AG09309 (cell line): ENCODE results near the gene ESR1.
A peak's percentile ranks its signal among the peaks of the same experiment; 100 is the strongest.

Experiments
- DNase-seq: peaks from one replicate; pipeline ENCODE4 v3.0.0-alpha.2; 2010; ENCODE audit warnings: low read depth
- H3K4me3 ChIP-seq: 2 replicates; pipeline ENCODE4 v1.5.1; 2011; ENCODE audit warnings: mild to moderate bottlenecking, low read depth, low read length, moderate library complexity; ENCODE audit not compliant: control insufficient read depth
- CTCF ChIP-seq: IDR thresholded peaks from 2 replicates; pipeline ENCODE4 v1.5.1; 2011; ENCODE audit warnings: mild to moderate bottlenecking, low read depth, low read length, inconsistent platforms; ENCODE audit not compliant: insufficient read depth, control insufficient read depth; ENCODE audit errors: missing control alignments

ESR1 gene

GRCh38 chr6:151807513-151808370 is at the start of gene ESR1:
ESR1 (plus strand) TSS chr6:151807682; CDS start chr6:151807913, 231 bp downstream.
- no peak within 1 kb of the TSS; the same call in 1 of the 2 replicates for H3K4me3 ChIP-seq

GRCh38 chr6:151760486-151760885 is 47.0 kb upstream of the ESR1 start:
- TF ChIP-seq CTCF, result no peak
- DNase-seq, result no peak
- no peak overlapping the region for H3K4me3 ChIP-seq

More at GRCh38 chr6:151807513-151808370, at the start of gene ESR1:
- no peak for DNase-seq
- TF ChIP-seq CTCF, result no peak

GRCh38 chr6:151761851-151762250 is 45.6 kb upstream of the ESR1 start:
- no peak overlapping the region for H3K4me3 ChIP-seq
- no peak for DNase-seq
- no peak for TF ChIP-seq CTCF

- no peak overlapping the region for H3K4me3 ChIP-seq
- no peak for DNase-seq
- no peak for TF ChIP-seq CTCF
Observed at GRCh38 chr6:151762817-151763216, 44.7 kb upstream of the ESR1 start.

- peak overlapping the region; percentile 35 for H3K4me3 ChIP-seq
- peak; percentile 59 for TF ChIP-seq CTCF
- DNase-seq, result no peak
Observed at GRCh38 chr6:151763303-151763702, 44.2 kb upstream of the ESR1 start.

- H3K4me3 ChIP-seq, result peak overlapping the region; percentile 35
- peak; percentile 83 for TF ChIP-seq CTCF
- DNase-seq, result peak; percentile 66
Observed at GRCh38 chr6:151763938-151764680, 43.4 kb upstream of the ESR1 start.
